ENCODE results near the gene EEF2K.
"Not testable (repeated sequence)": the region's sequence is repeated elsewhere in the genome, so short reads cannot be mapped to it uniquely, and the experiment has no call there.

Gene EEF2K

DNA sequence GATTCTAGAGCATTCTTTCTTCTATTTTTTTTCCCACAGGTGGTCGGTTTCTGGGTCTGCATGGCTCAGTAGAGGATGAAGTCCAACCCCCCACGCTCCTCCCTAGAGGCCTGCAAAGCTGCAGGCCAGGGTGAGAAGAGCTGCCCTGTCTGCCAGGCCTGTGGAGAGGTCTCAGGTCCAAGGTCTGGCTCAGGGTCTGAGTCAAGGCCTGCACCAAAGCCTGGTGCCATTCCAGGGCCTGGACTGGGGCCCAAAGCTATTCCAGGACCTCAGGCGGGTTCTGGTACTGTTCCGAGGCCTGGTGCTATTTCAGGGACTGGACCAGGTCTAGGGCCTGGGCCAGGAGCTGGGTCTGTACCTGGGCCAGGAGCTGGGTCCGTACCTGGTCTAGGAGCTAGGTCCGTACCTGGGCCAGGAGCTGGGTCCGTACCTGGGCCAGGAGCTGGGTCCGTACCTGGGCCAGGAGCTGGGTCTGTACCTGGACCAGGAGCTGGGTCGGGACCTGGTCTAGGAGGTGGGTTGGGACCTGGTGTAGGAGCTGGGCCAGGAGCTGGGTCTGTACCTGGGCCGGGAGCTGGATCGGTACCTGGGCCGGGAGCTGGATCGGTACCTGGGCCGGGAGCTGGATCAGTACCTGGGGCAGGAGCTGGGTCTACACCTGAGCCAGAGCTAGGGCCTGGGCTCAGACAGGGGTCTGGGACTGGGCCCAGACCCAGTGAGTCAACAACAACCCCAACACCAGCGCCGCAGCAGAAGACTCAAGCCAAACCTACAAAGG is 40.4 kb upstream of the EEF2K start:
- Histone ChIP-seq H3K27ac (ENCODE audit: low read depth, low read length) (no peak overlapping the region), H3F3A (ENCODE audit: control insufficient read depth, insufficient read depth) (no peaks in the 10 kb centered on the region), H3K27me3 (ENCODE audit: control insufficient read depth, low read length) (peaks cover 8% of the 10 kb centered on the region; the same call in 1 of the 2 replicates), H3K9me3 (ENCODE audit: control insufficient read depth, insufficient read depth, low read length) (no peaks in the 10 kb centered on the region), H3K79me2 (ENCODE audit: control insufficient read depth, low read length) (no peaks in the 10 kb centered on the region), H4K20me1 (ENCODE audit: control insufficient read depth, insufficient read depth, low read depth, low read length) (no peaks in the 10 kb centered on the region), H3K9me2 (replicated peaks; ENCODE audit: control insufficient read depth, low read length) (no peaks in the 10 kb centered on the region), H3K36me3 (ENCODE audit: control insufficient read depth, low read length) (no peaks in the 10 kb centered on the region), H3K4me2 (ENCODE audit: low read length) (no peak overlapping the region), H3K4me3 (ENCODE audit: low read length) (no peak overlapping the region), H3K4me1 (ENCODE audit: control insufficient read depth, low read length) (no peaks in the 10 kb centered on the region)
- TF ChIP-seq, protein P1, sequence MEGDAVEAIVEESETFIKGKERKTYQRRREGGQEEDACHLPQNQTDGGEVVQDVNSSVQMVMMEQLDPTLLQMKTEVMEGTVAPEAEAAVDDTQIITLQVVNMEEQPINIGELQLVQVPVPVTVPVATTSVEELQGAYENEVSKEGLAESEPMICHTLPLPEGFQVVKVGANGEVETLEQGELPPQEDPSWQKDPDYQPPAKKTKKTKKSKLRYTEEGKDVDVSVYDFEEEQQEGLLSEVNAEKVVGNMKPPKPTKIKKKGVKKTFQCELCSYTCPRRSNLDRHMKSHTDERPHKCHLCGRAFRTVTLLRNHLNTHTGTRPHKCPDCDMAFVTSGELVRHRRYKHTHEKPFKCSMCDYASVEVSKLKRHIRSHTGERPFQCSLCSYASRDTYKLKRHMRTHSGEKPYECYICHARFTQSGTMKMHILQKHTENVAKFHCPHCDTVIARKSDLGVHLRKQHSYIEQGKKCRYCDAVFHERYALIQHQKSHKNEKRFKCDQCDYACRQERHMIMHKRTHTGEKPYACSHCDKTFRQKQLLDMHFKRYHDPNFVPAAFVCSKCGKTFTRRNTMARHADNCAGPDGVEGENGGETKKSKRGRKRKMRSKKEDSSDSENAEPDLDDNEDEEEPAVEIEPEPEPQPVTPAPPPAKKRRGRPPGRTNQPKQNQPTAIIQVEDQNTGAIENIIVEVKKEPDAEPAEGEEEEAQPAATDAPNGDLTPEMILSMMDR (IDR thresholded peaks at IDR 0.05; ENCODE audit: low read depth, low read length, poor library complexity, severe bottlenecking), result no peak
- no peak for TF ChIP-seq EZH2phosphoT487 (IDR thresholded peaks at IDR 0.05; ENCODE audit: borderline replicate concordance, low read length)

DNA sequence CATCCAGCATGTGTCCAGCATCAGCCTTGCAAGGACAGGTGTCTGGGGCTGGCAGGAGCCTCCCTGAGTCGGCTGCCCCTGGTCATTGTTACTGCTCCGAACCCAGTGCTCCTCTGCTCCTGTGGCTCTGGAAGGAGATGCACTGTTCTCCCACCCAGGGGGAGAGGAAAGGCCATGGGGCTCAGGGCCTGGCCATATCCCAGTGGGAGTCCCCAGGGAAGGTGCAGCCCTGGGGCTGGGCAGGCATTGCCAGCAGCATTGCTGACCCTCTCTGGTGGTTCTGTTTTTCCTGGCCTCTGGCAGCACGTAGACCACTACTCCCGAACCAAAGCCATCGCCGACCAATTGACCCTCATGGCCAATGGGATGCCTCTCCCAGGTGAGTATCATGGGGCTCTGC is 34.1 kb upstream of the EEF2K start:
- Histone ChIP-seq H3K27ac (ENCODE audit: low read depth, low read length) (no peak overlapping the region), H3K9me3 (ENCODE audit: control insufficient read depth, insufficient read depth, low read length) (no peaks in the 10 kb centered on the region), H4K20me1 (ENCODE audit: control insufficient read depth, insufficient read depth, low read depth, low read length) (no peaks in the 10 kb centered on the region), H3K36me3 (ENCODE audit: control insufficient read depth, low read length) (no peaks in the 10 kb centered on the region), H3K4me2 (ENCODE audit: low read length) (no peak overlapping the region), H3F3A (ENCODE audit: control insufficient read depth, insufficient read depth) (no peaks in the 10 kb centered on the region), H3K4me3 (ENCODE audit: low read length) (no peak overlapping the region), H3K9me2 (replicated peaks; ENCODE audit: control insufficient read depth, low read length) (no peaks in the 10 kb centered on the region), H3K27me3 (ENCODE audit: control insufficient read depth, low read length) (no peaks in the 10 kb centered on the region), H3K79me2 (ENCODE audit: control insufficient read depth, low read length) (no peaks in the 10 kb centered on the region), H3K4me1 (ENCODE audit: control insufficient read depth, low read length) (no peaks in the 10 kb centered on the region)
- TF ChIP-seq EZH2phosphoT487 (IDR thresholded peaks at IDR 0.05; ENCODE audit: borderline replicate concordance, low read length), result no peak
- TF ChIP-seq, protein P1 (IDR thresholded peaks at IDR 0.05; ENCODE audit: low read depth, low read length, poor library complexity, severe bottlenecking), result no peak

DNA sequence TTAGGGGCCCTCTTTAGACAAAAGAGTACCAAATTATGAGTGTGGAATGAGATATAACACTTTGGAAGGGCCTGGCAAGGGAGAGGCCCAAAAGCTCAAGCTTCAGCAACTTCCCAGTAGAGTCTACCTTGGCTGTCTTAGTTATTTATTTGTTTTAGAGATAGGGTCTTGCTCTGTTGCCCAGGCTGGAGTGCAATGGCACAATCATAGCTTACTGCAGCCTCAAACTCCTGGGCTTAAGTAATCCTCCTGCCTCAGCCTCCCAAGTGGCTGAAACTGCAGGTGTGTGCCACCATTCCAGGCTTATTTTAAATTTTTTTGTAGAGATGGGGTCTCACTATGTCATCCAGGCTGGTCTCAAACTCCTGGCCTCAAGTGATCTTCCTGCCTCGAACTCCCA is 33.4 kb upstream of the EEF2K start:
- not testable (repeated sequence) for H4K20me1 ChIP-seq (ENCODE audit: control insufficient read depth, insufficient read depth, low read depth, low read length); H3K4me2 ChIP-seq (ENCODE audit: low read length); H3K79me2 ChIP-seq (ENCODE audit: control insufficient read depth, low read length); H3K27me3 ChIP-seq (ENCODE audit: control insufficient read depth, low read length); H3K4me1 ChIP-seq (ENCODE audit: control insufficient read depth, low read length); H3K4me3 ChIP-seq (ENCODE audit: low read length); H3K9me2 ChIP-seq (replicated peaks; ENCODE audit: control insufficient read depth, low read length); H3K27ac ChIP-seq (ENCODE audit: low read depth, low read length); H3F3A ChIP-seq (ENCODE audit: control insufficient read depth, insufficient read depth); H3K9me3 ChIP-seq (ENCODE audit: control insufficient read depth, insufficient read depth, low read length); H3K36me3 ChIP-seq (ENCODE audit: control insufficient read depth, low read length)

DNA sequence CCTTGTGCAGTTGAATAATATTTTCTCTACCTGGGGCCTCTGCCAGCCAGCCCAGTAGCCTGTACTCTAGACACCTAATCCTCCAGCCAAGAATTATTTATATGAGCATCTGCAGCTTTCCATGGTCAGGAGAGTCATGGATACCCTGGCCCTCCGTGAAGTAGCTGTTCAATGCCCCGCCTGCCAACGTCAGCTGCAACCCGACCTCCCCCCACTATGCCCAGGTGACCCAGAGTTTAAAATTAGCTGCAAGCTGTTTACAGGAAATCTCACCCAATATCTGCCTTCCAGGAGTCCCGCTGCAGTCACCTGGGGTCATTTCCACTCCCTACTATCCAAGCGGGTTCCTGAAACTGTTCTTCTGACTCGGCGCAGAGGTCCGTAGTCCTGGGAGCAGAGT is 31.4 kb upstream of the EEF2K start:
- H3F3A ChIP-seq (ENCODE audit: control insufficient read depth, insufficient read depth), result no peaks in the 10 kb centered on the region
- H3K36me3 ChIP-seq (ENCODE audit: control insufficient read depth, low read length), result no peaks in the 10 kb centered on the region
- H3K9me3 ChIP-seq (ENCODE audit: control insufficient read depth, insufficient read depth, low read length), result no peaks in the 10 kb centered on the region
- H4K20me1 ChIP-seq (ENCODE audit: control insufficient read depth, insufficient read depth, low read depth, low read length), result no peaks in the 10 kb centered on the region
- H3K27me3 ChIP-seq (ENCODE audit: control insufficient read depth, low read length), result peaks cover 4% of the 10 kb centered on the region; the same call in 1 of the 2 replicates
- no peaks in the 10 kb centered on the region for H3K79me2 ChIP-seq (ENCODE audit: control insufficient read depth, low read length)
- no peak overlapping the region for H3K4me3 ChIP-seq (ENCODE audit: low read length)
- TF ChIP-seq, protein P1 (IDR thresholded peaks at IDR 0.05; ENCODE audit: low read depth, low read length, poor library complexity, severe bottlenecking), result no peak
- no peaks in the 10 kb centered on the region for H3K9me2 ChIP-seq (replicated peaks; ENCODE audit: control insufficient read depth, low read length)
- H3K4me2 ChIP-seq (ENCODE audit: low read length), result no peak overlapping the region
- no peak overlapping the region for H3K27ac ChIP-seq (ENCODE audit: low read depth, low read length)
- no peaks in the 10 kb centered on the region for H3K4me1 ChIP-seq (ENCODE audit: control insufficient read depth, low read length)

Measured in DOHH2 (cell line).